Measurements from ENCODE around the gene KCNK15.
"Not testable (repeated sequence)": the region's sequence is repeated elsewhere in the genome, so short reads cannot be mapped to it uniquely, and the experiment has no call there.

Gene KCNK15

DNA sequence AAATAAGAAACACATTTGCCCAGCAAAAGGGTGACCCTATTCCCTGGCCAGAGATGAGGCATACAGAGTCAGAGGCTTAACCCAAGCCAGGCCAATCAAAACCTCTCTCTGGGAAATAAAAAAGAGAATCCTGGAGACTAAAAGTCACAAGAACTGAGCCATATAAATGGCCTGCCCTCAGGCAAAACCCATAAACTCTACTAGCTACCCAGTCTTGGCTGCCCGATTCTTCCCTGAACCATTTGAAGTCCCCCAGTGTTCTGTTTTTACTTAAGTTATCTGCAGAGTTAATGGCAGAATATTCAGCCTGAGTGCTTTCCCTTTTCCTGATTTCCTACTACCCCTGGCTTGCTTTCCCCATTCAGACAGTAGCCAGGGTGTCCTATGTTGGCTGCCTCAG, 13.9 kb downstream of the KCNK15 start:
- DNase-seq, result no peak

DNA sequence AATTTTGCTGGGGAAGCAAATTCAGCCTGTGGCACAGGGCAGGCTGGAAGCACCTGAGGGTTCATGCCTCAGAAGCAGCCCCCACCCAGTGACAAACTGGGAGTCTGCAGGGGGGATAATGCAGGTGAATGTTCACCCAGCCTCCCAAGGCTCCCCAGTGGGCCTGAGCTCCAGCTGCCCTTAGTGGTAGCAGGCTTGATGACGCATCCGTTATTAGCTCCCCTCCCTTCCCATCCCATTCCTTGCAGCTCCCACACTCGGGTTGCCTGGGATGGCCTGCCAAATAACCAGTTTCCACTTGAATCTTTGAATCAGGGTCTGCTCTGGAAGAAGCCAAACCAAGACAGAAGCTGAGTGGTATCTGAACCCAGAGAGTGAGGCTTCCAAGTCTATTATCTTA, 15.8 kb downstream of the KCNK15 start:
- no peak for DNase-seq

DNA sequence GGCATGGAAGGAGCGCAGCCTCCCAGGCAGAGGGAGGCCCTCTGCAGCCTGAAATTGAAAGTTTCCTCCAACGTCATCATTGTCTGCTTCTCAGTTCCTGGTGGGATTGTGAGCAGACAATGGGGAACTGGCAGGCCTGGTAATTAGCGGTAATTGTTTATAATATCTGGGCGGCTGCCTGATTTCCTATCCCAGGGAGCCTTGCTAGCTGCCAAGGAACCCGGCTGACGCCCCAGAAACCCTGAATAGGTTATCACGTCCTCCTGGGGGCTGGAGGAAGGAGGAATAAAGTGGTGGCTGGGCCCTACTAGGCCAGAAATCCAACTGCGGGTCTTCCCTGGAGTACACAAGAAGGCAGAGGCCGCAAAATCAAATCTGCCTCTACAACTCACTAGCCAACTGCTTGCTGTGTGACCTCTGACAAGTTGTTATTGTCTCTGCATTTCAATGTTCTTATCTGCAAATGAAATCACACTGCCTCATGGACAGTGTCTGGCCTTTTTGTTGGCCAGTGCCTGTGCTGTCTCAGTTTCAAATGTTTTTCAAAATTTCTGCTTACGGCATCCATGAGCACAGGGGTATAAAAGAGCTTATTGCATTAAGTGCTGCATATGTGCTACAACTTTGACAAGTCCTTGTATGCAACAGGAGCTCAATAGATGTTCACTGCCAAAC, 16.9 kb downstream of the KCNK15 start:
- DNase-seq, result no peak

- DNase-seq, result not testable (repeated sequence)
Measured at GRCh38 chr20:44763798-44764197, 18.1 kb downstream of the KCNK15 start.

DNA sequence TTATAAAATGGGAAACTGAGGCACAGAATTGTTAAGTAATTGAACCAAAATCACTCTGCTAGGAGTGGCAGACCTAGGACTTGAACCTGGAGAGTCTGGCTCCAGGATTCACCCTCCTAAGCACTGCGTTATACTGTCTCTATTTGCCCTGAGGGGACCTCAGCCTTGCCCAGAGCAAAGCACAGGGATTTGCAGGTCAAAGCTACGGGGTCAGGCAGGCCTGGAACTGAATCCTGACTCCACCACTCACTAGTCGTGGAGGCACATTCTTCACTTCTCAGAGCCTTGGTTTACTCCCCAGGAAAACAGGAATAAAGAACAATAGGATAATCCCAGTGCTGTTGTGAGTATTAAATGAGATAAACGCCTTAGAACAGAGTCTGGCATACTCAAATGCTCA, 19.4 kb downstream of the KCNK15 start:
- no peak for DNase-seq

DNA sequence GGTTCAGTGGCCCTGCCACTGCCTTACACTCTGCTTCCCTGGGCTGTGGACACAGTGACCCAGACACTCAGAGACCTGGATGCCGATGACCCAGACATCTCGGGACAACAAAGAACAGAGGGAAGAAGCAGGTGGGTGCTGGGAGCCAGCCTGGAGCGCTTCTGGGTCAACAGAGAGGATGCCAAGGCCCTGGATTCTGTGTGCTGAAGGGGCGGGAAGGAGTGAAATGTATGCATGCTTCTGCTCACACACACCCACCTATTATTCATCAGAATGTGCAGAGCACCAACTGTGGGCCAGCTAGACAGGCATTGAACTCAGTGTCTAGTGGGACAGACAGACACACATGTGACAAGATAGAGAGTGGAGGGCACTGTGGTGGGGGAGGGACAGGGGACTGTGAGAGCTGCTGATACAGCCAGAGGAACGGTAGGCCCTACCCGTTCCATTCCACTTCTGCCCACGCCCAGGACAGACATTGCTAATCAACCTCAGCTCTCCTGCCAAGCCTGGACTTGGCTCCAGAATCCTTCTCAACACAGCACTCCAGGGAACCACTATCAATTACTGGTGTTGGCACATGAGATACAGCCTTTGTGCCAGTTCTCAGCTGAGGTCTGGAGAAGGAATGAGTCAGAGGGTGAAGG, 20.2 kb downstream of the KCNK15 start:
- peak; percentile 64 to 83 for DNase-seq

DNA sequence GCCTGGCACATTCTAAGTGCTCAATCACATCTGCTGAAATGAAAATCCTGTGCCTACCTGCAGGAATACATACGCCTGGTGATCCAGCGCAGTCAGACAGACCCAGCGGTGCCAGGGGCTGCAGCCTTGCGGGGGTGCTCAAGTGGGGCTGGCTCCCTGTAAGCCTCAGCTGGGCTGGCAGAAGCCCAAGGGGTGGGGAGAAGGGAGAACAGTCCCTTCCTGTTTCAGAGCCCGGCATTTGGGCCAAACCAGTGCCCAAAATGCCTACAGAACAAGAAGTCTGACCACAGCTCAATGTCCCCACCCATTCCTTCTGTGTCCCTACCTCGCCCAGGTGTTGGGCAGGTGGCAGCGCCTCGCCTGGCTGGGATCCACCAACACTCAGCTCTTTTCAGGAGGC, 22.6 kb downstream of the KCNK15 start:
- DNase-seq, result no peak

- no peak for DNase-seq
Measured at GRCh38 chr20:44768854-44769480, 23.3 kb downstream of the KCNK15 start.

DNA sequence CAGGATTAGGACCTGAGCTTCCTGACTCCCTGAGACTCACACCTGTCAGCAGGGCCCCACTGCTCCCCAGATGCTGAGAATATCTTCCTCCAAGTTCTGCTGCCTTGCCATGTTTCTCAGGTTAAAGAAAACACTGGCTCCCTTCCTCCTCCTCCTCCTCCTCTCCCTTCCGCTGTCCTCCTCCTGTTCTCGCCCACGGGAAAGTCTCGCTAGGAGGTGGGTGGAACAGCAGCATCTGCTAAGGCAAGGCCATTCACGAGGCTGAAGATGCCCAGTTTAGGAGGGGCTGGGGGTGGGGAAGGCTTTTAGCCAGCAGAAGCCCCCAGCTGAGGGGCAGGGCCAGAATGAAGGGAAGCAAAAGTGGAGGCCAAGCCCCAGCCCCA, 23.8 kb downstream of the KCNK15 start:
- DNase-seq, result no peak

DNA sequence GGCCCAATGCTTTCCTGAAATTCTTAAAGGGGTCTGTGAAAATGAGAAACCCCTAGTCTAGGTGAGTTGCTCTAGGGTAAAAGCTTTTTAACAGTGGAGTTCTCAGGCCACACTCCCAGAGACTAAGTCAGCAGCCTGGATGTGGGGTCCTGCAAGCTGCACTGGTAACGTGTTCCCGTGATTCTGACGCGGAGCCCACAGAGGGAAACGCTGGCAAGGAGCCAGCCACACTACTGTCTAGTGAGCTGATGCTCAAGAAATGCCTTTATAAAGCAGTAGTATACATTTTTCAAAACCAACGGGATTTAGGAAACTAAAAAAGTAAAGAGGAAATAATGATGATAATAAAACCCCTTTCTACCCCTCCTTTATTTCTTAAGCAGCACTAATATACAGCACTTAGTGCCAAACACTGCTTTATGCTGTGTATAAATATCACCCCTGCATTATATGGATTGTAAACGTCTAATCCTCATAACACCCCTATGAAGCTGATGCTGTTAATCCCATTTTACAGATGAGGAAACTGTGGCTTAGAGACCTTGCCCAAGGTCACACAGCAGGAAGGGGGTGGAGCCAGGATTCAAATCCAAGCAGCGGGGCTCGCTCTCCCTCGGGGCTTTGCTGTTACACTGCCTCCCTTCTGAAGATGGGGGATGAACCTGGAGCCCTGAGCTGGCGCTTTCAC, 25.0 kb downstream of the KCNK15 start:
- DNase-seq, result no peak

GRCh38 chr20:44771172-44771535, 25.5 kb downstream of the KCNK15 start:
- no peak for DNase-seq

GRCh38 chr20:44772636-44773035, 27.0 kb downstream of the KCNK15 start:
- no peak for DNase-seq

DNA sequence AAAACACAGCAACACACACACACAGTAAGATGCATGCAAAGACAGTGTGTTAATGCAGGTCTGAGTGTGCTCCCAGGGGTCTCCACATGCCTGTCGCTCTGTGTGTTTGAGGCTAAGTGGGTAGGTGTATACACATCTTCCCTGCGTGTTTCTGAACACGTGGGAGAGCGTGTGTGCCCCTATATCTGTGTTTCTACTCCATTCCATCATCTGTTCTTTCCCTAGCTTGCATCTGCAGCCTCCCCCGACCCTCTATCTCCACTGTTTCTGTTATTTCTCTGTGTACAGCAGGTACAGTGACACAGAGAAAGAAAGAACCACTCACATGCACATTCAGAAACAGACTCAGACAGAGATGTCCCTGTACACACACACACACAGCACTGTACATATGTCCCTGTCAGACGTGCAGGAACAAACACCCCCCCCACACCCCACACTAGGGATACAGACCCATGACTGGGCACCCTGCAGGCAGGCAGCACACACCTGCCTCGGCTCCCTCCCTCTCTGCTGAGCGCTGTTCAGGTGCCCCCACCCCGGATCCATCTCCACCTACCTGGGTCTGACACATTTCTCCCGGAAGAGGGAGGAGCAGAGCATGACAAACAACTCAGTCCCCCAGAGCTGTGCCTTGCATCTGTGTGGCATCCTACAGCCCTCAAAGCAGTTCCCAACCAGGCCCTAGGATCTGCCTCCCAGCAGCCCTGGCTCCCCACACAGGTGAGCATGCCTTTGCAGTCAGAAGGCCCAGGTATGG, 27.6 kb downstream of the KCNK15 start:
- DNase-seq, result no peak

GRCh38 chr20:44776980-44777379, 31.3 kb downstream of the KCNK15 start:
- no peak for DNase-seq

GRCh38 chr20:44780226-44780625, 34.6 kb downstream of the KCNK15 start:
- DNase-seq, result no peak

DNA sequence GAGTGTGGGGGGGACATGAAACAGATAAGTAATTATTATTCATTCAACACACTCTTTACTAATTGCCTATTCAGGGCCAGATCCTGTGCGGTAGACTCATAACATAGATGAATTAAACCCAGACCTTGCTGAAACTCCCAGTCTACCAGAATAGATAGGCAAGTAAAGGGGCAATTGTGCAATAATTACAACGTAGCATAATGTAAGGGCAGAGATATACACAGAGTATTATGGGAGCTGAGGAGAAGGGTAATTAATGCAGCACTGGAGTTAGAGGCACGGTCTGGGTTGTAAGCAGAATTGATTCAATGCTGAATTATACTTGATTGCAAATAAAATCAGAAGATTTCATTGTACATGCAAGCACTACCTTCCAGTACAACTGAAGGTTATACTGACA, 35.5 kb downstream of the KCNK15 start:
- DNase-seq, result no peak

- DNase-seq, result no peak
Measured at GRCh38 chr20:44781791-44782190, 36.1 kb downstream of the KCNK15 start.

DNA sequence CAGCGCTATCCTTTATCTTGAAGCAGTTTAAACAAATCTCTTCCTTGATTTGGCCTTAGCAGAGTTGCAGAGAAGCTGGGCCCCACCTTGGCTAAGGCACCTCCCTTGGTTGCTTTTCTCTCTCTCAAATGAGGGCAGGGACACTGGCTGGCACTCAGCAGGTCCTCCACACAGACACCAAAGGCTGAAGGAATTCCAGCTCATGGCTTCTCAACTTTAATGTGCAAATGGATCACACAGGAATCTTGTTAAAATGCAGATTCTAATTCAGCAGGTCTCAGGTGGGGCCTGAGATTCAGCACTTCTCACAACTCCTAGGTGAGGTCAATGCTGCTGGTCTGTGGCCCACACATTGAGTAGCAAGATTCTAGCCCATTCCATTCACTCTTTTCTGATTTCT, 39.0 kb downstream of the KCNK15 start:
- no peak for DNase-seq

- DNase-seq, result peak; percentile 33 to 67
Measured at GRCh38 chr20:44785768-44786167, 40.1 kb downstream of the KCNK15 start.

GRCh38 chr20:44787299-44787698, 41.6 kb downstream of the KCNK15 start:
- DNase-seq, result no peak

DNA sequence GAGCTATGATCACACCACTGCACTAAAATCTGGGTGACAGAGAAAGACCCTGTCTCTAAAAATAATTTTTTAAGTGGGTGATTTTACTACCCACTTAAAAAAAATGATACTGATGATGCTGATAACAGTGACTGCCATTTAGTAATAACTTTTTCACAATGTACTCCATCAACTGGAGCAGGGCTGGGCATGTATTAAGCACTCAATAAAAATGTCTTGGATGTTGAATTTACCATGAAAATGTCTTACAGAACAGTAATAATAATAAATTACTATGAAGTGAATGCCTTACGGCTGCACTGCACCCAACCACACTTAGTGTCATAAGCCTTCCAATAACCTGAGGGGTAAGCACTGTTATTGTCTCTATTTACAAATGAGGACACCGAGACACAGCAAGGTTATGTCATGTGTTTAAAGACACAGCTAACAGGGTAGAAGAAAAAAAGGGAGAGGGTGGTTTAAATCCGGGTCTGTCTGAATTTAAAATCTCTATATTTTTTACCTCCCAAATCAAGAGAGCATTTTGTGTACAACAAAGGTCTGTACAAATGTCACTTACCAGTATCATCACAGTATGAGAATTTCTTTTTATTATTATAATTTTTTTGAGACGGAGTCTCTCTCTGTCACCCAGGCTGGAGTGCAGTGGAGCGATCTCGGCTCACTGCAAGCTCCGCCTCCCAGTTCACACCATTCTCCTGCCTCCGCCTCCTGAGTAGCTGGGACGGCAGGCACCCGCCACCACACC, 43.2 kb downstream of the KCNK15 start:
- no peak for DNase-seq

- DNase-seq, result no peak
Measured at GRCh38 chr20:44790638-44791393, 45.2 kb downstream of the KCNK15 start.

Measured in NCI-H446 (cell line).